Bronchial epithelial cell (primary cell): ENCODE results near the gene ITM2C. TPM values are rescaled to one million over a fixed set of nuclear protein-coding genes. Genes with fewer than 3 reads are reported as not detected.

Experiments
- DNase-seq: peaks from one replicate; pipeline ENCODE4 v3.0.0-alpha.2; 2010; ENCODE audit warnings: low read depth
- FAIRE-seq: peaks from 2 replicates; lab custom pipeline; 2011; peaks lifted over from hg19 to GRCh38; lab: Jason Lieb, UNC
- H3K27me3 ChIP-seq: 2 replicates; pipeline ENCODE4 v1.5.1; 2011; ENCODE audit warnings: low read length; ENCODE audit not compliant: control insufficient read depth, insufficient read depth
- H3K36me3 ChIP-seq: 2 replicates; pipeline ENCODE4 v1.5.1; 2011; ENCODE audit warnings: low read length; ENCODE audit not compliant: control insufficient read depth, insufficient read depth
- H3K4me3 ChIP-seq: 2 replicates; pipeline ENCODE4 v1.5.1; 2011; ENCODE audit warnings: mild to moderate bottlenecking, low read depth, low read length, control low read depth
- CTCF ChIP-seq: IDR thresholded peaks from 2 replicates; pipeline ENCODE4 v1.5.1; 2011; ENCODE audit warnings: mild to moderate bottlenecking, moderate library complexity, low read length, control low read depth, inconsistent platforms; ENCODE audit not compliant: insufficient read depth, severe bottlenecking
- total RNA-seq: library from RNA; depleted of rRNA; stranded (reverse); fragments of >200 nt; gene quantifications from 2 replicates; pipeline ENCODE4 v1.2.1, GENCODE V29; 2014

Gene ITM2C
- total RNA-seq, 1 donor from 2014 or later: 20.3 TPM

- no peak for FAIRE-seq
Observed at GRCh38 chr2:230881840-230882239, 17.1 kb downstream of the ITM2C start.

GRCh38 chr2:230885463-230886130, 20.9 kb downstream of the ITM2C start:
- DNase-seq (no peak), FAIRE-seq (peak; percentile 93)
- no peaks in the 10 kb centered on the region for H3K36me3 ChIP-seq
- no peak overlapping the region for H3K4me3 ChIP-seq
- no peaks in the 10 kb centered on the region for H3K27me3 ChIP-seq
- TF ChIP-seq CTCF: no peak

More at GRCh38 chr2:230881840-230882239, 17.1 kb downstream of the ITM2C start:
- Histone ChIP-seq H3K4me3 (no peak overlapping the region), H3K27me3 (no peaks in the 10 kb centered on the region), H3K36me3 (no peaks in the 10 kb centered on the region)
- DNase-seq: no peak
- TF ChIP-seq CTCF: no peak

- Histone ChIP-seq H3K27me3 (no peaks in the 10 kb centered on the region), H3K4me3 (no peak overlapping the region), H3K36me3 (no peaks in the 10 kb centered on the region)
- DNase-seq: no peak
- no peak for TF ChIP-seq CTCF
- no peak for FAIRE-seq
Observed at GRCh38 chr2:230886206-230886605, 21.5 kb downstream of the ITM2C start.

- FAIRE-seq (no peak), DNase-seq (no peak)
- Histone ChIP-seq H3K36me3 (no peaks in the 10 kb centered on the region), H3K4me3 (no peak overlapping the region), H3K27me3 (no peaks in the 10 kb centered on the region)
- no peak for TF ChIP-seq CTCF
Observed at GRCh38 chr2:230886671-230887071, 21.9 kb downstream of the ITM2C start.

- no peaks in the 10 kb centered on the region for H3K36me3 ChIP-seq
- H3K4me3 ChIP-seq: no peak overlapping the region
- FAIRE-seq: no peak
- no peaks in the 10 kb centered on the region for H3K27me3 ChIP-seq
- no peak for DNase-seq
- no peak for TF ChIP-seq CTCF
Observed at GRCh38 chr2:230887342-230887741, 22.6 kb downstream of the ITM2C start.
